Brain pericyte (primary cell): Measurements from ENCODE around the gene TBC1D2.

Experiments
- DNase-seq: peaks from one replicate; pipeline ENCODE4 v3.0.0-alpha.2; 2012; ENCODE audit warnings: low read depth, low spot score

Gene TBC1D2

DNA sequence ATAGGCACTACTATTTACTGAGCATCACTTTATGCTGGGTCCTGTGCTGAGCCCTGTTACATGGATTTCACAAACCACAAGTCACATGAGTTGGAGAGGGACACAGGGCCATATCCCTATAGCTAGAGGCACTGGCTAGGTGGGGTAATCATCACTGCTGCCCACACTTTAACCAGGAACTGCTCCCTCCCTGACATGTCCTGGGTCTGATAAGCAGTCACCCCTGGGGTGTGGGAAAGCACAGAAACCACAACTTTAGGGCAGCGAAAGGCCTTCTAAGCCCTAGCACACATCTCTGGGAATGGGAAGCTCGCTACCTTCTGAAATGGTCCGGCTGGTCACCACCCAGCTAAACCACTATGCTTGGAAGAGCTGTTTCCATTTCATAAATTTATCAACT lies 15.0 kb downstream of the TBC1D2 start:
- no peak for DNase-seq

DNA sequence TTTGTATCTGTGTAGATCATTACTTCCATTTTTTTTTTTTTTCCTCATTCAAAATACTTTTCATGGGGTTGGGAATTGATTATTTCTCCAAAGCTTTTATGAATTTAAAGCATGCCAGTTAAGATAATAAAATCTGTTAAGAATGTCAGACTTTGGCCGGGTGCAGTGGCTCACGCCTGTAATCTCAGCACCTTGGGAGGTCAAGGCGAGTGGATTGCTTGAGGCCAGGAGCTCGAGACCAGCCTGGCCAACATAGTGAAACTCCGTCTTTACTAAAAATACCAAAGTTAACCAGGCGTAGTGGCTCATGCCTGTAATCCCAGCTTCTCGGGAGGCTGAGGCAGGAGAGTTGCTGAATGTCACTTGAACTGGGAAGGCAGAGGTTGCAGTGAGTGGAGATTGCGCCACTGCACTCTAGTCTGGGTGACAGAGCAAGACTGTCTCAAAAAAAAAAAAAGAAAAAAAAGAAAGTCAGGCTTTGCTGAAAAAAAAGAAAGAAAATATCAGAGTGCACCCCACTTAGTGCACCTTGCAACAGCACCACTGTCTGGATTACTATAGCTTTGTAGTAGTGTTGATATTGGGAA lies 18.5 kb downstream of the TBC1D2 start:
- DNase-seq = no peak

DNA sequence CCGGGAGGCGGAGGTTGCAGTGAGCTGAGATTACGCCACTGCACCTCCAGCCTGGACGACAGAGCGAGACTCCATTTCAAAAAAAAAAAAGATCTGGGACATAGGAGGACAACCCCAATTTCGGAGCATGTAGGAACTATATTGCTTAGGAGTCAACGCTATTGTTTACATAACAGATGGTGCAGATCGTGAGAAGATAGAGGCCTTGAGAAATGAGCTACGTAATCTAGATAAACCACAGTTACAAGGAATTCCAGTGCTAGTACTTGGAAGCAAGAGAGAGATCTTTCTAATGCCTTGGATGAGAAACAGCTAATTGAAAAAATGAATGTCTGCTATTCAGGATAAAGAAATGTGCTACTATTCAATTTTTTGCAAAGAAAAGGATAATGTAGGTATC lies 20.3 kb downstream of the TBC1D2 start:
- no peak for DNase-seq

DNA sequence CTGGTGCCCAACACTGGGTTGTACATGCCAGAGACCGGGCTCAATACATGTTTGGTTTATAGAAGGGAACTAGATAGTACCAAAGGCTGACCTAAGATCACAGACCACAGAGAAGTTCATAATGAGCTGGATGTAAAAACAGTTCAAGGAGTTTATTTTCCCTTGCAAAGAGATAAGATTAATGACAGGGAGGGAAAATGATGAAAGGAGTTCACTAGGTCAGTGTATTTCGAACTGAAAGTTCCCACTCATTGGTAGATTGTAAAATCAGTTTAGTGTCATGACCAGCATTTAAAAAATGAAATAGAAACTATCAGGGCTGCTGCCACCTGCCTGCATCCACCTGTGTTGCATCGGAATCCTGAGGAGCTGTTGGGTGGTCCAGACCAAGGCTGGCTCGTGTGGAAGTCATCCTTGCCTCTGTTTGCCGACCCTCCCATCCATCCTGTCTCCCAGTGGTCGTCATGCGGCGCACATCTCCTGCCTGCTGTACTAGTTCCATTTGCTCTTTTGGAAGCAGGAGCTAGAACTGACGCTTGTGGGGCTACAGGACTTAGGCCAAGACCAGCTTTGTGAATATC lies 21.1 kb downstream of the TBC1D2 start:
- no peak for DNase-seq

DNA sequence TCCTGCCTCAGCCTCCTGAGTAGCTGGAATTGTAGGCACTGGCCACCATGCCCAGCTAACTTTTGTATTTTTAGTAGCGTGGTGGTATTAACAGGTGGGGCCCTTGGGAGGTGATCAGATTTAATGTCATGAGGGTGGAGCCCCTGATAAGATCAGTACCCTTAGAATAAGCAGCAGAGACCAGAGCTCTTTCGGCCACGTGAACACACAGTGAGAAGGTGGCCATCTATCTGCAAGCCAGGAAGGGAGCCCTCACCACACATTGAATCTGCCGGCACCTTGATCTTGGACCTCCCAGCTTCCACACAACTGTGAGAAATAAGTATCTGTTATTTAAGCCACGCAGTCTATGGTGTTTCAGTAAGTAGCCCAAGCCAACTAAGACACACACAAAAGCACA lies 22.5 kb downstream of the TBC1D2 start:
- DNase-seq = no peak

DNA sequence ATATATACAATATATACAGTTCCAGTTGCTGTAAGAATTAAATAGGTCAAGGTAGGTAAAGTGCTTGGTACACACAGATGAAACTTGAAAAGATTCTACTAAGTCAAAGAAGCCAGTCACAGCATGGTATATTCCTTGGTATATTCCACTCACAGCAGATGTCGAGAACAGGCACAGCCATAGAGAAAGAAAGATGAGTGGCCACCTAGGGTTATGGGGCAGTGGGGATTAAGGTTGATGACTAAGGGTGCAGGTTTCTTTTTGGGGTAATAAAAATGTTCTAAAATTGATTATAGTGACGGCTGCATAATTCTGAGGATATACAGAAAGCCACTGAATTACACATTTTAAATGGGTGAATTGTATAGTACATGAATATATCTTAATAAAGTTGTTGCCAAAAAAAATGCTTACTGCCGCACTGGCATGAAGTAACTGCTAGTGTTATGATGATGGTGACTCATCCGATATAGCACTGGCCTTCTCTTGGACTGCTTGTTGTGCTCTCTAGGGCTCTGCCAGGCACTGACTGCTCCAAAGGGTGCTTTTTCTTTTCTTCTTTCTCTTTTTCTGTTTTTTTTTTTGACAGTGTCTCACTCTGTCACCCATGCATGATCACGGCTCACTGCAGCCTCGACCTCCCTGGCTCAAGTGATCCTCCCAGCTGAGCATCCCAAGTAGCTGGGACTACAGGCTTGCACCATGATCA lies 23.5 kb downstream of the TBC1D2 start:
- no peak for DNase-seq

DNA sequence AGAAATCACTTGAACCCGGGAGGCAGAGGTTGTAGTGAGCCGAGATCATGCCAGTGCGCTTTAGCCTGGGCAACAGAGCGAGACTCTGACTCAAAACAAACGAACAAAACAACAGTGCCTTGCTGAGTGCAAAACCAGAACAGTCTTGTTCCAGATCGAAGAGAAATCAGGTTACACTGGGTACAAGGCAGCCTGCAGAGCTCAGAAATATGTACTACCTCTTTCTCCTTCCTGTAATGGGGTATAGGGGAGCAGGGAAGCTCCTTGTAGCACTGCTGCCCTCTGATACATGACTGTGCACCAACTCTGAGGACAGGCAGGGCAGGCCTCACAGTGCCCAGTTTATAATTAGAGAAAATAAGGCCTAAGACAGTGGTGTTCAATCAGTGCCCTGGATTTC lies 24.7 kb downstream of the TBC1D2 start:
- DNase-seq = no peak

DNA sequence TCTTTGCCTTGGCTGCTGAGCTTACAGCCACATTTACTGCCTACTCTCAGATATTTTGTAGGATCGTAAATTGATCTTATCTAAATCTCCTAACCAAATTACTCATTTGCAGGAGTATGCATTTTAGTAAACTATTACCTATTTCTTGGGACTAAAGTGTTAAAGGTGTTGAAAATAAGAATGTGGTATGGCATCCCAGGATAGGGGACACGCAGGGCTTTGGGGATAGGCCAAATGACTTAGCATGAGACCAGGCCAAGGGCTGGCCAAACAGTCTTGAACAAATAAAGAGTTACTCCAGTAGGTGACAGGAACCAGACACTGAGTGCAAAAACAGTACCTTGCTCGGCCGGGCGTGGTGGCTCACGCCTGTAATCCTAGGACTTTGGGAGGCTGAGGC lies 25.1 kb downstream of the TBC1D2 start:
- no peak for DNase-seq

DNA sequence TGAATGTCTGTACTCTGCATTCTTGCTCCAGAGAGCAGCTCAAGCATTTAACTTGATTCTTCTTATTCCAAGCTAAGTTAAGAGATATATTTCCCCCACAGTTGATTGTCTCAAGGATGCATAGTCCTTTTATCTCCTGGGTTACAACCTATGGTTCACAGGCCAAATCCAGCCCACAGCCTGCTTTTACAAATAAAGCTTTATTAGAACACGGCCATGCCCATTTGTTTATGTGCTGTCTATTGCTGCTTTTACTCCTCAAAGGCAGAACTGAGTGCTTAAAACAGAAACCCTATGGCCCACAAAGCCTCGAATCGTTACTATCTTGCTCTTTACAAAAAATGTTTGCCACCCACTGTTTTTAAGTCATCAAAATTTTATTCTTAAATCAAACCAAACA lies 25.8 kb downstream of the TBC1D2 start:
- DNase-seq = no peak

DNA sequence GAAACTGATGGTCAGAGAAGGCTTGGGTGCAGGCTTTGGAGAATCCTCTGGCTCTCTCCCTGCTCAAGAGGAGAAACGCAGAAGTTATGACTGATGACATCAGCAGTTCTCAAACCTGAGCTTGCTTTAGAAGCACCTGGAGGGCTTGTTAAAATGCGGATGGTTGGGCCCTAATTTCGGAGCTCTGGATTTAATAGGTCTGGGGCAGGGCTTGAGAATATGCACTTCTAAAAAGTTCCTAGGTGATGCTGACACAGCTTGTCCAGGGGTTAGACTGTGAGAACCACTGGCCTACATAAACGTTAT lies 26.4 kb downstream of the TBC1D2 start:
- no peak for DNase-seq

DNA sequence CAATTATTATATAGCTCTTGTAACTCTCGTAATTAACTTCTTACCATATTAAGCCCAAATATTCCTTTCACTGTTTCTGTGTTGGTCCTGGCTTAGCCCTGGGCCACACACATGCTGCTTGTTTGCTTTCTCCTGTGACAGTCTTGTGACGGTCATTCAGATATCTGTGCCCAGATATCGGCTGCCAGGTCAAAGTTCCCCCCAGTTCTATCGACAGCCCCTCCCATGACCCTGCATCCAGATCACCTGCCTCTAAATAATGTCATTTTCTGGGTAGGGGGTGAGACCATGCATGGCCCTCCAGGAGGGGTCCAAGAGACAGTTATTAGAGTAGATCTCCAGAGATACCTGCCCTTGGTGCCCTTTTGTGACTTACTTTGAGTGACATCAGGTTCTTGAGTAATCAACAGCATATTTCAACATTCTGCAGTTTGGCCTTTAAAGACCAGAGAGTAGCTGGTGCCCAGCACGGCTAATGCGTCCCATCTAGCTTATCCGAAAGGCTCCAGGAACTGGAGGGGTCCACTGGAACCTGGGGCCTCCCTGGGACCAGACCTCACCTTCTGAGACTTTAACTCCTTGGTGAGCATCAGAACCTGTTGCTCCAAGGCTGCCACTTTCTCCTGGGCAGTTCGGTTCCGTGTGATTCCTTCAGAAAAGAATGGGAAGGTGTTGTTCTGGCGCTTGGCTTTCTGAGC lies 26.9 kb downstream of the TBC1D2 start:
- no peak for DNase-seq

DNA sequence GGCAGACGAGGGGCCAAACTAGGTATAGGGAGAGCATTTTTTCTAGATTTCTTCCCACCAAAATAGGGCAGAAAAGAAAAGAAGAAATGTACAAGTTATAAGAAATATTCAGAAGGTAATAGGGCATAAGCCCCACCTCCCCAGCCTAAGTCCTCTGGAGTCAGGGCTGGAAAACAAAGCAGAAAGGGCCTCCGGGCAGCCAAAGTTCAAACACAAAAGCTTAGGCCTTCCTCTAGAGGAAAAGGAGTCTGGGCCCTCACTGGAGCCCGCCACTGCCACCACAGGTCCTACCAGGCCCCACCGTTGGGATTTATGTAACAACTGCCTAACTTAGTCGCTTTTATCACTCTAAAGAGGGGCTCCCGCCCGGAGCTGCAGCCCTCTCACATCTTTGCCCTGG lies 27.6 kb downstream of the TBC1D2 start:
- DNase-seq = no peak

DNA sequence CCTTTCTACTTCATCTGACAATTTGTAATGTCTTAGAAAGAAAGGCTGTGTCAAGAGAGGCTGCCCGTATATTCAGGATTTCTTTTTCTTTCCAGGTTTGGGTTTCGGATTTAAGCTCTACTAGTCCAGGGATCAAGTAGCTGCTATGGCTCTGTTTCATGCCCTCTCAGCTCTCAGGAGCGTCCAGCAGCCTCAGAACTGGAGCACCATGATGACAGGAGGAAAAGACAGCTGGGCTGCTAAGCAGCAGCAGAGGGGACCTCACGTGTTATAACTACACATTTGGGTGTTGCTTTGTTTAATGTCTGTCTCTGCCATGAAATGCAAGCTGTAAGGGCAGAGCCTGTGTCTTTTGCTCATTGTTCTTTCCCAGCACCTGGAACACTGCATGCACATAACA lies 28.5 kb downstream of the TBC1D2 start:
- no peak for DNase-seq

DNA sequence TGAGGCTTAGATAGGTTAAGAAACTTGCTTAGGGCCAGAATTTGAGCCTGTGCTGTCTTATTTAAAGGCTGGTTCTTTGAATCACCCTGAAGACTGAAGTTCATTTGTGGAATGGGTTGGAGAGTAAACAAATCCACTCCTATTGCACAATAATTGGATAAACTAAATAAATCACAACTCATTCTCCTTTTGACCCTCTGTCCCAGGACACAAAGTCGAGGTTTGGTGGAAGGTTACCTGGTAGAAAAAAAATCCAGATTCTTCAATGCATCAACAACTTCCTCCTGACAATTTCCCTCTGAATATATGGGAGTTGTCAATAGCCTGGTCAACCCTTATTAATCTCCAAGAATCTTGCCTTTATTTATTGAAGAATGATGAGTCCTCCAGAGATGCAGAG lies 28.9 kb downstream of the TBC1D2 start:
- no peak for DNase-seq

DNA sequence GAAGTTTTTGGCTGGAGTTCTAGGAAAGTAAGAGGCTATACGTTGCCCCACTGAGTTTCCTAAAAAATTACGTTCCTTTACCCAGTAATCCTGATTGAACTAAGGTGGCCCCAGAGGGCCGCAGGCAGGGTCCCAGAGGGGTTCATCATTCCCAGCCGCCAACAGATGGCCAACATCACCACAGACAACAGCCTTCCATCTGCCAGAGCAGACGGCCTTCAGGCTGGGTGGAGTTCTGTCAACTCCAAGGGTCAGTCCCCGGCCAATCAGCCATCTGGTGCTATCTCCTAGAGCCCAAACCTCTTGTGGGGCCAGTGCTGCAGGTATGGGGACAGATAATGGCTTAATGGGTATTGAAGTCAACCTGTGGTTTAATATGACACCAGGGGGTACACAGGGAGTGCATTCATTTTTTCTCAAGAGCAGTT lies 30.4 kb downstream of the TBC1D2 start:
- DNase-seq = no peak

DNA sequence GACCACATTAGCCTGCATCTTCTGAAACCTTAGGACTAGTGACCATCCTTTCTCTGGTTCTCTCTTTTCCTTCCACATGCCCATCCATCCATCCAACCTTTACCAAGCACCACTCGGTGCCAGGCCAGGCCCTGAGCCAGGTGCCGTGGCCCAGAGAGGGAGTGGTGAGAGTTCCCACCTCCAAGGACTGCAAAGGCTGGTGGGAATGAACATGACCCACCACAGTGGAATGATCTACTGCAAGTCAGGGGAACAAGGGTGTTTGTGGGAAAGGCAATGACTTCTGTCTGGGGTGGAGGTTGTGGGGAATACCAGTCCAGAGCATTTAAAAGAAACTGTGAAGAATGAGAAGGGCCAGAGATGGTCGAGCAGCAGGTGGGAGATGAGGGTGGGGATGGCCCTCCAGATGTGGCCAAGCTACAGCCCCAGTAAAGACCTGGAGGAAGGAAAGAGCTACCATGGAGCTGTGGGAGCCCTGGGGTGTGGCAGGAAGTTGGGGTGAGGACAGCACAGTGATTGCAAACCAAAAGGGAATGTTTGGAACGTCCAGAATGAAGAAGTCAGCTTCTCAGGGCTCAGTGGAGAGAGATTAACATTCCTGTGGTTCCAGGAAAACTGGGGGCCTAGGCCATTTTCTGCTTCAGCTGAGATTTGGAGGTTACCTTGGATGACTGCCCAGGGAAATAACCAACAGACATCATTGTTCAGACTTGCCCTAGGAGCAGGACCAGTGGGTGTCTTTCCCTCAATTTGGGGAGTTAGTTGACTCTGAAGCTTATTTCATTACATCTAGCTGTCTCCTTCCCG lies 32.4 kb downstream of the TBC1D2 start:
- DNase-seq = no peak

DNA sequence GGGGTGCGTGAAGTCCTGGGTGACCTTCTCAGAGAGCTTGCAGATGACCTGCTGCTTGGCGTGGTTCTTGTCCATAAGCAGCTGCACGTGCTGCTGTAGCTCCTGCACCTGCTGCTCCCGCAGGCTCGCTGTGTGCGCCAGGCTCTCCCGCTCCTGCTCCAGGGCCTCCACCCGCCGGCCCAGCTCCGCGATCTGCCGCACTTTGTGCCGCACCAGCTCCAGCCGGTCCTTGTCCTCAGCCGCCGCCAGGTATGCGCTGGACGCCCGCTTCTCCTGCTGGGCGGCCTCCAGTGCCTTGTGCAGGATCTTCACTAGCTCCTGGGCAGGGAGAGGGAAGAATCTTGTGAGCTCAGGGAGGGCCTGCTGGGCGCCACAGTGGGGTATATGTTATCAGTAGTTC lies 34.5 kb downstream of the TBC1D2 start:
- no peak for DNase-seq

DNA sequence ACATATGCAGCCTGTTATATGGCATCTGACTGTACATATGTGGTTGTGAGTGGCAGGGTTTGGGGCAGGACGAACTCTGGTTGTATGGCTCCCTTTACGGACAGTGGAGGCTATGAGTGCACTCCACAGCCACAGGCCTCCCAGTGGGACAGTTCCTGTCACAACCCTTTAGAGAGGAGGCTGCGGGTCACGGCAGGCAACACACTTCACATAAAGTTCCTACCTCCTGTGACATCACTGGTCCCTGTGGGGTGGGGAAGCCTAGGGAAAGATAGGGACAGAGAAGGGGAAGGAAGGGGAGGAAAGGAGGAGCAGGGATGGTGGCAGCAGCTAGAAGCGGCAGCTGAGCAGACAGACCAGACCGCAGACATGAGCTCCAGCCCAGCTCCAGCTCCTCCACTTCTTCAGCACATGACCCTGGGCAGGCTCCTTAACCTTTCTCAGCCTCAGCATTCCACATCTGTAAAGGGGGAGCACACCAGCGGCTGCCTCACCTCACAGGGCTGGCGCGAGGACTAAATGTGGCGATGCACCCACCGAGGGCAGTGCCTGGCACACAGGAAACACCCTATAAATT lies 35.6 kb downstream of the TBC1D2 start:
- DNase-seq = no peak

DNA sequence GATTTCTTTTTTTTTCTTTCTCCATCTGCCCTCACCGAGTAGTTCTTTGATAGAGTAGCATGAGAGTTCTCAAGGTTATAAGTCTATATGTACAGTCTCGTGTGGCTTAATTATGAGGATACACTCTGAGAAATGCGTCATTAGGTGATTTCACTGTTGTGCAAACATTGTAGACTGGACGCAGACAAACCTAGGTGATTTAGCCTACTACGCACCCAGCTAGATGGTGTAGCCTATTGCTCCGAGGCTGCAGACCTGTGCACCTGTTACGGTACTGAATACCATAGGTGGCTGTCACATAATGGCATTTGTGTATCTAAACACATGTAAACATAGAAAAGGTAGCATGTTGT lies 36.1 kb downstream of the TBC1D2 start:
- DNase-seq = no peak

DNA sequence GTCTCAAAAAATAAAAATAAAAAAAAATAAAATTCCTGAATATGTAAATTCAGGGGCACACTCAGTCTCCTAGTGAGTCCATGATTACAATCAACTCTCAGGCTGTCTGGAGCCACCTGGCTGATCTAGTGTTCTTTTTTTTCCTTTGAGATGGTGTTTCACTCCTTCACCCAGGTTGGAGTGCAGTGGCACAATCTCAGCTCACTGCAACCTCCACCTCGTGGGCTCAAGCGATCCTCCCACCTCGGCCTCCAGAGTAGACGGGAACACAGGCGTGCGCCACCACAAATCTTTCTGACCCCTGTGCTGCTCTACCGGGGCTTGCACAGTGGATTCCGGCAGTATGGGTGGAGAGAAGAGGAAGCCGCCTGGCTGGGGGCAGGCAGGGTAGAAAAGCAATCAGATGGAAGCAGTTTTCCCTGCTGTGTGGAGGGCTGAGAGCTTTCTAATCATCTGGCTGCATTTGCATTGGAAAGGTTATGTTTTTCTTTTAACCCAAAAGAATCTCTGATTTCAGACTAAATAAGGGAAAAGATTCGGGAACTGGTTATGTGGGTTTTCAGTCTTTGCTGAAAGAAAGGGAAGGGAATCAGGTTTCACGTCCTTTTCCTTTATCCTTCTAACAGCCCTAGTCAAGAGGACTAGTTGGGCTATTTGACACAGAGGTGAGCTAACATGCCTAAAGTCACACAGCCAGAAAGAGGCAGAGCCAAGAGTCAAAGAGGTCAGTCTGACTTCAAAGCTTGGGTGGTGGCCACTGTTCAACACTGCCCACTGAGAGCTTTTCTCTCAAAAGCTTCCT lies 36.7 kb downstream of the TBC1D2 start:
- DNase-seq = no peak

DNA sequence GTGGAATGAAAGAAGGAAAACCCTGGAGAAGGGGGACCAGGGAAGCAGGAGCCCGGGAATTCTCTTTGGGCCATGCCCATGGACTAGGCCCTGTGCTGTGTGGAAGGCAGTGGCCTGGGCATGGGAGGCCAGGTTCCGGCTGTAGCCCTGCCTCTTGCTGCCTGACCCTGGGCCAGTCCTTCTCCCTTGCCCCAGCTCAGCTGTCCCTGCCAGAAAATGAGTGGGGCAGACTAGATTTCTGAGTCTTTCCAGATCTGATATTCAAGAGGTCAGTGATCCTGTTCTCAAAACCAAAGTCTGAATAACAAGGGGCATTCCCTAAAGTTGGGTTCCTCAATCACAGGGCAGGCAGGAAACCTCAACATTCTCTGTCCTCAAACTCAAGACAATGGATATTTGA lies 38.2 kb downstream of the TBC1D2 start:
- DNase-seq = no peak
